Fibroblast of lung (primary cell): Measurements from ENCODE around the gene KCNQ2. TPM values are rescaled to one million over a fixed set of nuclear protein-coding genes. Genes with fewer than 3 reads are reported as not detected.
A peak's percentile ranks its signal among the peaks of the same experiment; 100 is the strongest.

ENCODE experiments used
- DNase-seq, 2 donors: peaks; one replicate each; pipeline versions ENCODE4 v3.0.0 to v3.0.0-alpha.2; 2010; ENCODE audit warnings: low read depth in 2 of 2
- H2AFZ ChIP-seq: 2 replicates; pipeline ENCODE4 v1.5.1; 2012; ENCODE audit warnings: low read length, control low read depth, inconsistent platforms
- H3K27ac ChIP-seq: 2 replicates; pipeline ENCODE4 v1.5.1; 2011; ENCODE audit warnings: low read length, control low read depth; ENCODE audit not compliant: insufficient read depth
- H3K27me3 ChIP-seq: 2 replicates; pipeline ENCODE4 v1.5.1; 2011; ENCODE audit warnings: mild to moderate bottlenecking, low read length; ENCODE audit not compliant: control insufficient read depth, insufficient read depth
- H3K36me3 ChIP-seq: 2 replicates; pipeline ENCODE4 v1.5.1; 2011; ENCODE audit warnings: low read length; ENCODE audit not compliant: control insufficient read depth, insufficient read depth
- H3K4me1 ChIP-seq: 2 replicates; pipeline ENCODE4 v1.5.1; 2011; ENCODE audit warnings: low read length; ENCODE audit not compliant: control insufficient read depth, insufficient read depth; ENCODE audit errors: extremely low read depth
- H3K4me2 ChIP-seq: 2 replicates; pipeline ENCODE4 v1.5.1; 2011; ENCODE audit warnings: low read length, control low read depth; ENCODE audit not compliant: insufficient read depth; ENCODE audit errors: extremely low read depth
- H3K4me3 ChIP-seq, 4 experiments: fragments of 200-600 bp in 1 of 4; sonication (generic) in 1 of 4; replicated peaks in 1 of 4; 2 replicates each; pipeline ENCODE4 v1.5.1; 2011 to 2016; ENCODE audit warnings: low read length in 4 of 4, low read depth in 3 of 4, mild to moderate bottlenecking in 3 of 4, control low read depth in 2 of 4, inconsistent platforms in 1 of 4, mixed read lengths in 1 of 4; ENCODE audit not compliant: insufficient read depth in 1 of 4; ENCODE audit errors: control extremely low read depth in 1 of 4
- H3K79me2 ChIP-seq: 2 replicates; pipeline ENCODE4 v1.5.1; 2012; ENCODE audit warnings: mild to moderate bottlenecking, low read length, inconsistent platforms; ENCODE audit not compliant: control insufficient read depth, insufficient read depth
- H3K9ac ChIP-seq: 2 replicates; pipeline ENCODE4 v1.5.1; 2011; ENCODE audit warnings: mild to moderate bottlenecking, low read length, control low read depth; ENCODE audit not compliant: insufficient read depth
- H3K9me3 ChIP-seq: 2 replicates; pipeline ENCODE4 v1.5.1; 2012; ENCODE audit warnings: low read depth, low read length; ENCODE audit not compliant: control insufficient read depth, insufficient read depth
- H4K20me1 ChIP-seq: 2 replicates; pipeline ENCODE4 v1.5.1; 2011; ENCODE audit warnings: low read length; ENCODE audit not compliant: control insufficient read depth, insufficient read depth; ENCODE audit errors: extremely low read depth
- CTCF ChIP-seq, 2 donors: IDR thresholded peaks in 1 of 2; conservative IDR thresholded peaks in 1 of 2; 1 replicate in 1 of 2; 2 replicates in 1 of 2; pipeline ENCODE4 v1.5.1; 2011 to 2012; ENCODE audit warnings: low read length in 2 of 2, control low read depth in 1 of 2, inconsistent platforms in 1 of 2, low read depth in 1 of 2, mild to moderate bottlenecking in 1 of 2
- EZH2 ChIP-seq: IDR thresholded peaks from 2 replicates; pipeline ENCODE4 v1.5.1; 2012; ENCODE audit warnings: low read length, control low read depth, mild to moderate bottlenecking; ENCODE audit errors: missing control alignments
- polyA plus RNA-seq, 2 donors: library from polyadenylated mRNA; depleted of rRNA in 1 of 2; stranded (reverse) in 1 of 2; unstranded in 1 of 2; fragments of >200 nt; gene quantifications; 2 replicates each; pipeline ENCODE4 v1.2.1, GENCODE V29; 2011 to 2012; ENCODE audit warnings: missing spikeins in 1 of 2
- total RNA-seq: library from RNA; depleted of rRNA; stranded (reverse); fragments of >200 nt; gene quantifications from 2 replicates; pipeline ENCODE4 v1.2.1, GENCODE V29; 2014

KCNQ2 gene
- total and polyA plus RNA-seq, 2 donors (not counting 1 experiment from before 2014, with no cell fraction given), result not detected

- no peaks in the 10 kb centered on the region for H3K79me2 ChIP-seq
- H3K9me3 ChIP-seq, result no peaks in the 10 kb centered on the region
- H3K27ac ChIP-seq, result no peak overlapping the region
- H3K9ac ChIP-seq, result no peak overlapping the region
- no peaks in the 10 kb centered on the region for H3K4me1 ChIP-seq
- TF ChIP-seq CTCF (conservative IDR thresholded peaks at IDR 0.05 in 1 of 2, IDR thresholded peaks at IDR 0.05 in 1 of 2; ENCODE audit: low read depth in 1 of 2, low read length in 2 of 2) (peak; percentile 69 to 80), EZH2 (no peak)
- peaks cover 5% of the 10 kb centered on the region for H3K27me3 ChIP-seq
- H4K20me1 ChIP-seq, result no peaks in the 10 kb centered on the region
- no peak overlapping the region for H3K4me2 ChIP-seq
- peak overlapping the region in 2 of 4 experiments; percentile 3 to 33 for H3K4me3 ChIP-seq
- peak; percentile 18 to 43 for DNase-seq
- no peaks in the 10 kb centered on the region for H3K36me3 ChIP-seq
- H2AFZ ChIP-seq, result no peak overlapping the region
Observed at GRCh38 chr20:63495741-63496595, 23.5 kb upstream of the KCNQ2 start.

DNA sequence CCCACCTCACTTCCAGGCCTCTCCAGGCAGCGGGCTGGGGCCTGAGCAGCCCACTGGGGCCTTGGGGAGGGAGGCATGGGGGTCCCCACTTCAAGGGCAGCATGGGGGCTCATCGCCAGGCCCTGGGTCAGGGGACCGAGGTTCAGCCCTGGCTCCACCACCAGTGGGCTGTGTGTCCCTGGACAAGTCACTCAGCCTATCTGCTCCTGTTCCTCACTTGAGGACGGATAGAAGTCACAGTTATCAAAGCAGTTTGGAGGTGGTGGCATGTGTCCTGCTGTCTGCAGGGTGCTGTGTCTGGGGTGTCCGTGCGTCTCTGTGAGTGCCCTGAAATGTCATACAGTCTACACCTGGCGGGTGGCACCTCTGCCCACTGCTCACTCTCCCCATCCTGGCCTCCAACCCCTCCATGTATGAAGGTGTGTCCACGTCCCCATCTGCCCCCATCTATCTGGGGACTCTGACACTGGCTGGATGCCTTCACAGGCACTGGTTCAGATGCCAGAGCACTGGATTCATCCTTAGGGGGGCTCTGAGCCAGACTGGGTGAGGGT is 22.8 kb upstream of the KCNQ2 start:
- no peak for DNase-seq
- no peaks in the 10 kb centered on the region for H3K36me3 ChIP-seq

More for the DNA sequence above, 22.8 kb upstream of the KCNQ2 start:
- H3K79me2 ChIP-seq, result no peaks in the 10 kb centered on the region
- H3K4me2 ChIP-seq, result no peak overlapping the region
- H3K4me3 ChIP-seq, result no peak overlapping the region
- TF ChIP-seq EZH2 (no peak), CTCF (conservative IDR thresholded peaks at IDR 0.05 in 1 of 2, IDR thresholded peaks at IDR 0.05 in 1 of 2; ENCODE audit: low read depth in 1 of 2, low read length in 2 of 2) (no peak)
- no peaks in the 10 kb centered on the region for H3K4me1 ChIP-seq
- no peaks in the 10 kb centered on the region for H4K20me1 ChIP-seq
- H3K27me3 ChIP-seq, result peaks cover 5% of the 10 kb centered on the region
- H2AFZ ChIP-seq, result no peak overlapping the region
- no peak overlapping the region for H3K27ac ChIP-seq
- H3K9ac ChIP-seq, result no peak overlapping the region
- no peaks in the 10 kb centered on the region for H3K9me3 ChIP-seq
